ENCODE measurements around the gene CKAP5.

The CKAP5 gene

GRCh38 chr11:46698597-46698996 is 147.5 kb downstream of the CKAP5 start:
- no peak for DNase-seq (ENCODE audit: low read depth)

- no peak for DNase-seq (ENCODE audit: low read depth)
Measured at GRCh38 chr11:46697723-46698122, 148.4 kb downstream of the CKAP5 start.

- no peak for DNase-seq (ENCODE audit: low read depth)
Measured at GRCh38 chr11:46697303-46697702, 148.8 kb downstream of the CKAP5 start.

GRCh38 chr11:46696212-46696558 is 149.9 kb downstream of the CKAP5 start:
- DNase-seq (ENCODE audit: low read depth), result no peak

- DNase-seq (ENCODE audit: low read depth), result no peak
Measured at GRCh38 chr11:46695345-46696211, 150.5 kb downstream of the CKAP5 start.

- DNase-seq (ENCODE audit: low read depth), result no peak
Measured at GRCh38 chr11:46694607-46695006, 151.5 kb downstream of the CKAP5 start.

- DNase-seq (ENCODE audit: low read depth), result no peak
Measured at GRCh38 chr11:46694072-46694471, 152.0 kb downstream of the CKAP5 start.

- DNase-seq (ENCODE audit: low read depth), result no peak
Measured at GRCh38 chr11:46693597-46694012, 152.5 kb downstream of the CKAP5 start.
